CD4-positive, alpha-beta T cell (primary cell): ENCODE results near the gene DICER1. TPM values are rescaled to one million over a fixed set of nuclear protein-coding genes. Genes with fewer than 3 reads are reported as not detected.

Experiments used
- ATAC-seq: fragments of 200-7000 bp; cut with Tn5 transposase; one replicate; pipeline ENCODE4 v1.10.0; 2022; ENCODE audit warnings: mild to moderate bottlenecking; ENCODE audit not compliant: poor library complexity
- CTCF ChIA-PET: fragments of 350-600 bp; sonication (Branson Sonifier 250); formaldehyde crosslinking; loops from one replicate; lab custom pipeline; 2021; ENCODE audit warnings: antibody characterized with exemption, inconsistent platforms; lab: Charles Lee
- POLR2A ChIA-PET: fragments of 350-600 bp; sonication (Branson Sonifier 250); formaldehyde crosslinking; loops from one replicate; lab custom pipeline; 2021; ENCODE audit warnings: antibody characterized with exemption, inconsistent platforms; lab: Charles Lee
- DNase-seq, 14 experiments: peaks; one replicate each; pipeline ENCODE4 v3.0.0-alpha.2; 2013 to 2020; ENCODE audit warnings: mixed read lengths in 2 of 14
- H3K27ac ChIP-seq, 2 donors: one replicate each; pipeline versions ENCODE4 v1.5.1 to v1.7.0; 2013; ENCODE audit warnings: low read length in 2 of 2, low read depth in 1 of 2, mild to moderate bottlenecking in 1 of 2
- H3K27me3 ChIP-seq, 2 experiments: 1 replicate in 1 of 2; 2 replicates in 1 of 2; pipeline versions ENCODE4 v1.6.1 to v1.7.0; 2013; ENCODE audit warnings: low read length in 2 of 2, control low read depth in 1 of 2, mild to moderate bottlenecking in 1 of 2, moderate library complexity in 1 of 2; ENCODE audit not compliant: insufficient read depth in 2 of 2, control insufficient read depth in 1 of 2
- H3K36me3 ChIP-seq: one replicate; pipeline ENCODE4 v1.6.1; 2013; ENCODE audit warnings: low read length, control low read depth; ENCODE audit not compliant: insufficient read depth
- H3K4me1 ChIP-seq: one replicate; pipeline ENCODE4 v1.6.1; 2013; ENCODE audit warnings: low read length, control low read depth; ENCODE audit not compliant: insufficient read depth
- H3K4me3 ChIP-seq: one replicate; pipeline ENCODE4 v1.5.1; 2013; ENCODE audit warnings: mild to moderate bottlenecking, low read length, moderate library complexity
- H3K9me3 ChIP-seq, 2 experiments: 1 replicate in 1 of 2; 2 replicates in 1 of 2; pipeline versions ENCODE4 v1.6.1 to v1.7.0; 2013; ENCODE audit warnings: low read length in 2 of 2, mild to moderate bottlenecking in 2 of 2, control low read depth in 1 of 2, moderate library complexity in 1 of 2; ENCODE audit not compliant: control insufficient read depth in 1 of 2, insufficient read depth in 1 of 2
- H3K27ac Mint-ChIP-seq: one replicate; pipeline ENCODE4 v1.8.0; 2020; ENCODE audit warnings: mixed read lengths
- H3K27me3 Mint-ChIP-seq: one replicate; pipeline ENCODE4 v1.8.0; 2021; ENCODE audit warnings: mixed read lengths
- H3K36me3 Mint-ChIP-seq: one replicate; pipeline ENCODE4 v1.8.0; 2021; ENCODE audit warnings: low read depth, mixed read lengths
- H3K4me1 Mint-ChIP-seq: one replicate; pipeline ENCODE4 v1.8.0; 2021; ENCODE audit warnings: low read depth, mixed read lengths
- H3K4me3 Mint-ChIP-seq: one replicate; pipeline ENCODE4 v1.8.0; 2020; ENCODE audit warnings: mild to moderate bottlenecking, mixed read lengths
- H3K9me3 Mint-ChIP-seq: one replicate; pipeline ENCODE4 v1.8.0; 2020; ENCODE audit warnings: mixed read lengths
- intact Hi-C, 2 experiments: fragments of 100-400 bp; cut with DNase I in 1 of 2; cut with micrococcal nuclease in 1 of 2; formaldehyde crosslinking; loops; one replicate each; pipeline versions ENCODE4 v1.15.1 to v1.9.0; 2023 to 2025; cut with DNase I, micrococcal nuclease
- total RNA-seq, 174 experiments: library from RNA in 2 of 174; stranded (reverse) in 2 of 174; gene quantifications; one replicate each; pipeline ENCODE4 v1.2.3 and lab custom pipeline; 2021 to 2026
- TF ChIP-seq, protein P1 (sequence below): fragments of 200-600 bp; IDR thresholded peaks from one replicate; pipeline ENCODE4 v1.8.0; 2022; ENCODE audit warnings: antibody characterized with exemption, mild to moderate bottlenecking

The DICER1 gene
- total RNA-seq, 2 experiments from 2014 or later = 53.7 to 66.0 TPM

DNA sequence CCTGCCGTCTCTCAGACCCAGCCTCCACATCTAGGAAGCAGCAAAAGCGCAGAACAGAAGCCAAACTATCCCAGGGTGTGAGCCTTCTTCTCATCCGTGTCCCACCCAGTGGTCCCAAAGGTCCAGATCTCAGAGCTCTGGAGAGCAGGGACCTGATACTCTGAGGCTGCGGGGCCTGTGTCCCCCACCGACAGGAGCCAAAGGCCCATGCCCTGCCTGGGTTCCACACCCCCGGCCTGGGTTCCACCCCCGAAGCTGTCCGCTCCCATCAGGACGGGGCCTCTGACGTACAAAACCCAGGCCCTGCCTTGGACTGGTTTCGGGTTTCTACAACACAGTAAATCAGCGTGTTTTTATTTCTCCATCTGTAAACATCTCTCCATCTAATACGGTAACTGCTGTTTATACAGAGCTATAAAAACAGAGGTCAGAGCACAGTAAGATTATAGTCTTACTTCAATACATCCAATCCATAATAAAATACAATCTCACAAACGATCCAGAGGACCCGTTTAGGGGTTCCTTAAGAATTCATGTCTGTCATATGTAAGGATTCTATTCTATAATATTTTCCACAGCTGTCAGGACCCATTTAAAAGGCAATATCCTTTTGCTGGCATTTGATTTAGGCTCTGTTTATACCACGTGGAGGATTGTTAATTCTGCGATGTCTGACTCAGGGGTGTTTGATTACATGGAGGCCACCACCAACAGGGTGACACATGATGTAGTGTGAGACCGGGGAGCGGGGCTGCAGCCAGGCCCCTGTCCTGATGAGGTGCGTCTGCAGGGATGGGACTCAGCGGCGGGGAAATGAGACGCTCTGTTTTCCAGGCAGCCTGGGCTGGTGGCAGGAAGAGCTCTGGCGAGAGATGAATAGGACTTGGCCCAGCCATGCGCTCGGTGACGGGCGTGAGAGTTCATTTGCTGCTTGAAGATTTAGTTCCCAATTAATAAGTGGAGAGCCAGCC, 110.3 kb downstream of the DICER1 start:
- Mint-ChIP-seq H3K36me3 (no peaks in the 10 kb centered on the region), H3K27ac (no peak overlapping the region), H3K4me3 (no peak overlapping the region), H3K27me3 (peaks cover 25% of the 10 kb centered on the region), H3K9me3 (no peaks in the 10 kb centered on the region), H3K4me1 (no peaks in the 10 kb centered on the region)
- intact Hi-C loops = no loop called here
- DNase-seq (peak in 1 of 14 experiments; percentile 19), ATAC-seq (no peak)
- TF ChIP-seq, protein P1, sequence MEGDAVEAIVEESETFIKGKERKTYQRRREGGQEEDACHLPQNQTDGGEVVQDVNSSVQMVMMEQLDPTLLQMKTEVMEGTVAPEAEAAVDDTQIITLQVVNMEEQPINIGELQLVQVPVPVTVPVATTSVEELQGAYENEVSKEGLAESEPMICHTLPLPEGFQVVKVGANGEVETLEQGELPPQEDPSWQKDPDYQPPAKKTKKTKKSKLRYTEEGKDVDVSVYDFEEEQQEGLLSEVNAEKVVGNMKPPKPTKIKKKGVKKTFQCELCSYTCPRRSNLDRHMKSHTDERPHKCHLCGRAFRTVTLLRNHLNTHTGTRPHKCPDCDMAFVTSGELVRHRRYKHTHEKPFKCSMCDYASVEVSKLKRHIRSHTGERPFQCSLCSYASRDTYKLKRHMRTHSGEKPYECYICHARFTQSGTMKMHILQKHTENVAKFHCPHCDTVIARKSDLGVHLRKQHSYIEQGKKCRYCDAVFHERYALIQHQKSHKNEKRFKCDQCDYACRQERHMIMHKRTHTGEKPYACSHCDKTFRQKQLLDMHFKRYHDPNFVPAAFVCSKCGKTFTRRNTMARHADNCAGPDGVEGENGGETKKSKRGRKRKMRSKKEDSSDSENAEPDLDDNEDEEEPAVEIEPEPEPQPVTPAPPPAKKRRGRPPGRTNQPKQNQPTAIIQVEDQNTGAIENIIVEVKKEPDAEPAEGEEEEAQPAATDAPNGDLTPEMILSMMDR = no peak
- ChIA-PET POLR2A (no interaction called here), CTCF (no interaction called here)
- H3K4me1 ChIP-seq = no peaks in the 10 kb centered on the region
- H3K4me3 ChIP-seq = no peak overlapping the region
- H3K36me3 ChIP-seq = no peaks in the 10 kb centered on the region
- H3K9me3 ChIP-seq = no peaks in the 10 kb centered on the region
- peaks cover 0 to 5% of the 10 kb centered on the region in 2 experiments for H3K27me3 ChIP-seq
- no peak overlapping the region for H3K27ac ChIP-seq

- POLR2A ChIA-PET = no interaction called here
- Histone ChIP-seq H3K4me3 (no peak overlapping the region), H3K27me3 (peaks cover 0 to 5% of the 10 kb centered on the region in 2 experiments), H3K4me1 (no peaks in the 10 kb centered on the region), H3K36me3 (no peaks in the 10 kb centered on the region), H3K27ac (no peak overlapping the region), H3K9me3 (no peaks in the 10 kb centered on the region)
- Mint-ChIP-seq H3K27ac (no peak overlapping the region), H3K4me3 (no peak overlapping the region), H3K4me1 (no peaks in the 10 kb centered on the region), H3K36me3 (no peaks in the 10 kb centered on the region), H3K27me3 (peaks cover 29% of the 10 kb centered on the region), H3K9me3 (no peaks in the 10 kb centered on the region)
- CTCF ChIA-PET = no interaction called here
- ATAC-seq (no peak), DNase-seq (no peak)
- intact Hi-C loops = no loop called here
- TF ChIP-seq, protein P1 = no peak
These were observed 111.4 kb downstream of the DICER1 start for GRCh38 chr14:95045836-95046430.

DNA sequence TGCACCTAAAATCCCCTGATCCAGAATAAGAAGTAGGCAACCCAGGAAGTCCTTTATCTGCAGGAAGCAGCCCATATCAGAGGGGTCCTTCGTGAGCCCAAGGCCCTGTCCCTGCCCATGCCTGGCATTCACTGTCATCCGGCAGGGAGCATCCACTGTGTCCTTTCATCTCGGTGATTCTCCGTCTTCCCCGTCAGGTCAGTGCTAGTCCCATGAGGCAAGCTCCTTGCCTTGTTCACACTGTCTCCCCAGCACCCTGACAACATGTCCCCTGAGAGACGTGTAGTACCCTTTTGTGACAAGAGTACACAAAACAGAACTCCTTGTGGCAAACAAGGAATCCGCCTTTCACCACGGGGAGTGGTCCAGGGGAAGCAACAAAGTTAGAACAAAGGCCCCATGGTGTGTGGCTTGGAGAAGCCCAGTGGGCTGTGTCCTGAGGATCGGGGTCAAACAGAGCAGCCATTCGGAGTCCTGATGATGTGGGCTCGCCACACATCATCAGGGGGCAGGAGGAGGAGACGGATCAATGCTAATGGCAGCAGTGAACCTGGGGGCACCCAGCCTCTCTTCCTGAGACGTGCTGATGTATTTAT, 112.1 kb downstream of the DICER1 start:
- no peaks in the 10 kb centered on the region for H3K9me3 ChIP-seq
- Mint-ChIP-seq H3K36me3 (no peaks in the 10 kb centered on the region), H3K4me3 (no peak overlapping the region), H3K9me3 (no peaks in the 10 kb centered on the region), H3K27me3 (peaks cover 36% of the 10 kb centered on the region), H3K4me1 (no peaks in the 10 kb centered on the region), H3K27ac (no peak overlapping the region)
- TF ChIP-seq, protein P1 = no peak
- ATAC-seq = no peak
- no peaks in the 10 kb centered on the region for H3K36me3 ChIP-seq
- DNase-seq = peak in 1 of 14 experiments; percentile 25
- ChIA-PET POLR2A (no interaction called here), CTCF (no interaction called here)
- H3K27me3 ChIP-seq = peaks cover 0 to 5% of the 10 kb centered on the region in 2 experiments
- no peaks in the 10 kb centered on the region for H3K4me1 ChIP-seq
- intact Hi-C loops = no loop called here
- H3K27ac ChIP-seq = no peak overlapping the region
- H3K4me3 ChIP-seq = no peak overlapping the region
